GM12875 (cell line): Measurements from ENCODE around the gene ZNF492.

Source experiments
- H3K4me3 ChIP-seq: one replicate; pipeline ENCODE4 v1.5.1; 2011; ENCODE audit warnings: low read depth, low read length, control low read depth
- CTCF ChIP-seq: IDR thresholded peaks from 2 replicates; pipeline ENCODE4 v1.5.1; 2011; ENCODE audit warnings: low read depth, mild to moderate bottlenecking, control low read depth, inconsistent platforms, low read length, moderate library complexity, borderline replicate concordance; ENCODE audit not compliant: insufficient read depth

ZNF492 gene

GRCh38 chr19:22603518-22604440 lies 30.3 kb upstream of the ZNF492 start:
- TF ChIP-seq CTCF, result no peak
- H3K4me3 ChIP-seq, result no peak overlapping the region

GRCh38 chr19:22604571-22605274 lies 29.4 kb upstream of the ZNF492 start:
- no peak overlapping the region for H3K4me3 ChIP-seq
- no peak for TF ChIP-seq CTCF

- no peak overlapping the region for H3K4me3 ChIP-seq
- no peak for TF ChIP-seq CTCF
These were observed 28.6 kb upstream of the ZNF492 start for GRCh38 chr19:22605275-22606211.

GRCh38 chr19:22606212-22606553 lies 27.9 kb upstream of the ZNF492 start:
- no peak for TF ChIP-seq CTCF
- H3K4me3 ChIP-seq, result no peak overlapping the region

GRCh38 chr19:22606954-22607652 lies 27.0 kb upstream of the ZNF492 start:
- no peak for TF ChIP-seq CTCF
- no peak overlapping the region for H3K4me3 ChIP-seq

GRCh38 chr19:22607653-22608430 lies 26.3 kb upstream of the ZNF492 start:
- TF ChIP-seq CTCF, result no peak
- no peak overlapping the region for H3K4me3 ChIP-seq
